A549 (cell line): ENCODE data around the gene UXS1.

ENCODE experiments used
- HEYL ChIP-seq: fragments of 250-450 bp; sonication (Bioruptor Pico); IDR thresholded peaks from 2 replicates; pipeline ENCODE4 v1.8.0; 2021; ENCODE audit warnings: mild to moderate bottlenecking, moderate library complexity
- MAX ChIP-seq: IDR thresholded peaks from 2 replicates; pipeline ENCODE4 v1.6.1; 2012

DNA sequence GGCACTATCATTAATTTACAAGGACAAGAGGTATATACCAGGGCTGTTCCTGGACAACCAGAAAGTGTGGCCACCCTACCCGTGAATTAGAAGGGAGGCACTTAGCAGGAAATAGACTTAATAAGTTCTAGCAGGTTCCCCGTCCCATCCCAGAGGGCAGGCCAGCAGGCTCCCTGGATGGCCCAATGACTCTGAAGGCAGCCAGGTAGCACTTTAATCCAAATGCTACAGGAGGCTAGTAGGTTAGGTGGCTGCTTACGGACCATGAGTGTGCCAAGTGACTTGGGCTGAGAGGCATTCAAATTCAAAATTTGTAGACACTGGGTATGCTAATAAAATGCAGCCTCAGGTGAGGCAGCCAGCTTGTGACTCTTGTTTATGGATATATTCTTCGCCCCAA, 123.9 kb downstream of the UXS1 start:
- no peak for TF ChIP-seq MAX
- TF ChIP-seq HEYL (CRISPR knock-in tag), result no peak
